Duodenal mucosa (tissue), 2 donors: ENCODE measurements around the gene AKAP5.
A peak's percentile ranks its signal among the peaks of the same experiment; 100 is the strongest.

Source experiments
- H3K27ac ChIP-seq: one replicate; pipeline ENCODE4 v1.7.0; 2013; ENCODE audit warnings: low read depth, low read length
- H3K27me3 ChIP-seq, 2 donors: one replicate each; pipeline ENCODE4 v1.7.0; 2013; ENCODE audit warnings: low read length in 2 of 2, control low read depth in 1 of 2; ENCODE audit not compliant: insufficient read depth in 2 of 2, control insufficient read depth in 1 of 2
- H3K36me3 ChIP-seq, 2 donors: one replicate each; pipeline ENCODE4 v1.7.0; 2013; ENCODE audit warnings: low read length in 2 of 2, control low read depth in 1 of 2; ENCODE audit not compliant: insufficient read depth in 2 of 2, control insufficient read depth in 1 of 2
- H3K4me1 ChIP-seq, 2 donors: one replicate each; pipeline ENCODE4 v1.7.0; 2013; ENCODE audit warnings: low read length in 2 of 2, control low read depth in 1 of 2; ENCODE audit not compliant: insufficient read depth in 2 of 2, control insufficient read depth in 1 of 2
- H3K4me3 ChIP-seq, 2 donors: one replicate each; pipeline ENCODE4 v1.7.0; 2013; ENCODE audit warnings: low read length in 2 of 2, low read depth in 1 of 2
- H3K9ac ChIP-seq, 2 donors: one replicate each; pipeline ENCODE4 v1.7.0; 2013; ENCODE audit warnings: low read length in 2 of 2, low read depth in 1 of 2
- H3K9me3 ChIP-seq, 2 donors: one replicate each; pipeline ENCODE4 v1.7.0; 2013; ENCODE audit warnings: low read length in 2 of 2, control low read depth in 1 of 2; ENCODE audit not compliant: control insufficient read depth in 1 of 2

Gene AKAP5

GRCh38 chr14:64465191-64465822 is at the start of gene AKAP5:
AKAP5 (plus strand) TSS chr14:64465499; CDS start chr14:64468395, 2,896 bp downstream.
- no peaks in the 10 kb centered on the region for H3K27me3 ChIP-seq
- no peaks in the 10 kb centered on the region for H3K9me3 ChIP-seq
- H3K4me3 ChIP-seq: peak within 1 kb of the TSS; percentile 78
- H3K27ac ChIP-seq: no peak within 1 kb of the TSS
- H3K4me1 ChIP-seq: peaks cover 12% of the 10 kb centered on the region in 2 donors
- H3K9ac ChIP-seq: peak within 1 kb of the TSS; percentile 49 to 69
- H3K36me3 ChIP-seq: no peaks in the 10 kb centered on the region

DNA sequence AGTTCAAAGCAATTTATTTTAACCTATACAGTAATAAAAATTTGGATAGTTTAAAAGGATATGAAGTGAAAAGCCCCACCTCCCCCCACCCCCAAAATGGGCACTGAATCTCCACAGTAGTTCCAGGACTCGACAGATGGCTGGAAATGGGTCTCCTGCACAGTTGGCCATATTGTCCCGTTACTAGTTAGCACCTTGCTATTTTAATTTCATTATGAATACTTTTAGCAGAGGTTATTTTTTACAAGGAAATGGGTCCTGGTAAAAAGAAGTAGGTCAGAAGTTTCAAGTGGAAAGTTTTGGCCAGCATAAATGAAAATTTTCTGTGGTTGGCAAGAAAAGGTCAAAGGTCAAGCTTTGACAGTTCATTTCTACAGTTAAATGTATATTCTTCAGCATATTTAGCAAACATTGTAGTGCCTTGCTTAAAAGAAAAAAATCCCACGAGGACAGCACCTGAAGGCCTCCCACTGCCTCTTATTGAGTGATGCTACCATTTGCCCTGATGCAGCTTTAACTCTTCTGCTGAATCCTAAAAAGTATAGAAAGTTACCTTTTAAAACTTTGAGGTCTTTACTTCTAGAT is 48.9 kb upstream of the AKAP5 start:
- H3K36me3 ChIP-seq: peaks cover 17 to 62% of the 10 kb centered on the region in 2 donors
- H3K9me3 ChIP-seq: no peaks in the 10 kb centered on the region
- no peak overlapping the region for H3K4me3 ChIP-seq
- no peaks in the 10 kb centered on the region for H3K27me3 ChIP-seq
- no peak overlapping the region for H3K9ac ChIP-seq
- H3K27ac ChIP-seq: no peak overlapping the region
- no peaks in the 10 kb centered on the region for H3K4me1 ChIP-seq

GRCh38 chr14:64417055-64417770 is 48.1 kb upstream of the AKAP5 start:
- H3K36me3 ChIP-seq: peaks cover 17 to 63% of the 10 kb centered on the region in 2 donors
- no peaks in the 10 kb centered on the region for H3K27me3 ChIP-seq
- no peak overlapping the region for H3K9ac ChIP-seq

DNA sequence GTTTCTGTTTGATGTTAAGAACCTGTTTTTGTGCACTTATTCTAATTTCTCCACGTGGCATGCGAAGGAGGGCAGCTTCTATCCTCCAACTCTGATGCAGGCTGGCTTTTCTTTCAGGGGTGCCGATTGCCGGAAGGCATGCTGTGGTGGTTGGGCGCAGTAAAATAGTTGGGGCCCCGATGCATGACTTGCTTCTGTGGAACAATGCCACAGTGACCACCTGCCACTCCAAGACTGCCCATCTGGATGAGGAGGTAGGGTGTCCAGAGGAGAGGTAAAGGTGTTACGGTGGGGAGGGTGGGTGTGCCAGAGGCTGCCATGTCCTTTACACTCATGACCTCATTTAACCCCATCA is 47.6 kb upstream of the AKAP5 start:
- H3K36me3 ChIP-seq: peaks cover 17 to 65% of the 10 kb centered on the region in 2 donors
- no peaks in the 10 kb centered on the region for H3K27me3 ChIP-seq
- H3K4me1 ChIP-seq: no peaks in the 10 kb centered on the region
- H3K27ac ChIP-seq: no peak overlapping the region
- no peak overlapping the region for H3K9ac ChIP-seq
- no peaks in the 10 kb centered on the region for H3K9me3 ChIP-seq
- no peak overlapping the region for H3K4me3 ChIP-seq

More at GRCh38 chr14:64417055-64417770, 48.1 kb upstream of the AKAP5 start:
- H3K27ac ChIP-seq: no peak overlapping the region
- H3K9me3 ChIP-seq: no peaks in the 10 kb centered on the region
- no peaks in the 10 kb centered on the region for H3K4me1 ChIP-seq
- H3K4me3 ChIP-seq: no peak overlapping the region

- H3K27me3 ChIP-seq: no peaks in the 10 kb centered on the region
- H3K9me3 ChIP-seq: no peaks in the 10 kb centered on the region
- no peak overlapping the region for H3K27ac ChIP-seq
- H3K4me3 ChIP-seq: no peak overlapping the region
- peaks cover 17 to 68% of the 10 kb centered on the region in 2 donors for H3K36me3 ChIP-seq
- H3K9ac ChIP-seq: no peak overlapping the region
- no peaks in the 10 kb centered on the region for H3K4me1 ChIP-seq
Observed at GRCh38 chr14:64419003-64419402, 46.3 kb upstream of the AKAP5 start.

- Histone ChIP-seq H3K27ac (no peak overlapping the region), H3K27me3 (no peaks in the 10 kb centered on the region), H3K36me3 (peaks cover 19 to 72% of the 10 kb centered on the region in 2 donors)
Observed at GRCh38 chr14:64421166-64421565, 44.1 kb upstream of the AKAP5 start.

DNA sequence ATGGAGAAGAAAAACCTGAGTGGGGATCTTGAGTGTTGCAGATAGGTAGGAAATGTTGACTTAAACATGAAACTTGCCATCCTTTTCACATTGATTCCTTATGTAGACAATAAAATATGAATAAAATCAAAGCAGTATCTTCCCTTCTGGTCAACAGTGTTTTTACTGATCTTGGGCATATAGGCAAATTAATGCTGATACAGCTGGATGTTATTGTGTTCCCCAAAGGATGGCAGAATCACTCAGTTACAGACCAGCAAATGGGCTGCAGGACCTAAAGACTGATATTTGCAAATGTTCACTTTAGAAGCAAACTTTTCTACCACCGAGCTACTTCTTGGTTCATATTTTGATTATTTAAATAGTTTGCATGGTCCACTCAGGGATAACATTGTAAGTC is 43.3 kb upstream of the AKAP5 start:
- Histone ChIP-seq H3K36me3 (peaks cover 21 to 72% of the 10 kb centered on the region in 2 donors), H3K27ac (no peak overlapping the region), H3K27me3 (no peaks in the 10 kb centered on the region), H3K4me1 (no peaks in the 10 kb centered on the region), H3K9me3 (no peaks in the 10 kb centered on the region), H3K9ac (no peak overlapping the region), H3K4me3 (no peak overlapping the region)

More at GRCh38 chr14:64421166-64421565, 44.1 kb upstream of the AKAP5 start:
- H3K9ac ChIP-seq: no peak overlapping the region
- H3K9me3 ChIP-seq: no peaks in the 10 kb centered on the region
- H3K4me1 ChIP-seq: no peaks in the 10 kb centered on the region
- no peak overlapping the region for H3K4me3 ChIP-seq

GRCh38 chr14:64422756-64423155 is 42.5 kb upstream of the AKAP5 start:
- H3K4me3 ChIP-seq: no peak overlapping the region
- H3K9ac ChIP-seq: no peak overlapping the region
- no peak overlapping the region for H3K27ac ChIP-seq
- no peaks in the 10 kb centered on the region for H3K27me3 ChIP-seq
- H3K9me3 ChIP-seq: no peaks in the 10 kb centered on the region
- no peaks in the 10 kb centered on the region for H3K4me1 ChIP-seq
- peaks cover 24 to 74% of the 10 kb centered on the region in 2 donors for H3K36me3 ChIP-seq

DNA sequence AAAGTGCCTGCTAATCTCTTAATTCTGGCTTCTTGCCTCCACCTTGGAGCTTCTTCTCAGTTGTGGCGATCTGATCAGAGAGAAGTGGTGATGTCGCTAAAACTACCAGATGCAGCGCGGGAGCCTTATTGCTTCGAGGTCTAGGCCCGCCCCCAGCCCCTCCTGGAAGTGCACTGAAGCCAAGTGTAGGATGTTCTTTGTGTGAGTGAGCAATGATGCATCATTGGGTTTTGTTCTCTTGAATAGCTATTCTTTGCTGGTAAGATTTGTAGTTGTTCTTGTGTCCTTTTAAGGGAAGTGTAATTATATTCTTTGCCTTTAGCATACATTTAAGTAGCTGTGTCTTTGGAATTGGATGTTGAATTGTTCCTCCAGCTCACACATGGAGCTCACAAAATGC is 41.3 kb upstream of the AKAP5 start:
- no peaks in the 10 kb centered on the region for H3K9me3 ChIP-seq
- H3K36me3 ChIP-seq: peaks cover 24 to 73% of the 10 kb centered on the region in 2 donors
- no peak overlapping the region for H3K4me3 ChIP-seq
- H3K9ac ChIP-seq: no peak overlapping the region
- H3K4me1 ChIP-seq: no peaks in the 10 kb centered on the region
- no peak overlapping the region for H3K27ac ChIP-seq
- no peaks in the 10 kb centered on the region for H3K27me3 ChIP-seq

GRCh38 chr14:64434528-64434927 is 30.8 kb upstream of the AKAP5 start:
- Histone ChIP-seq H3K27ac (no peak overlapping the region), H3K36me3 (peaks cover 17 to 44% of the 10 kb centered on the region in 2 donors), H3K4me3 (no peak overlapping the region), H3K27me3 (no peaks in the 10 kb centered on the region), H3K4me1 (peaks cover 6 to 7% of the 10 kb centered on the region in 2 donors), H3K9me3 (no peaks in the 10 kb centered on the region), H3K9ac (no peak overlapping the region)
